CD4-positive, alpha-beta memory T cell (primary cell): ENCODE measurements around the gene PIP5K1C. TPM values are rescaled to one million over a fixed set of nuclear protein-coding genes. Genes with fewer than 3 reads are reported as not detected.
A peak's percentile ranks its signal among the peaks of the same experiment; 100 is the strongest.

Experiments used
- CTCF ChIA-PET: fragments of 350-600 bp; sonication (Branson Sonifier 250); formaldehyde crosslinking; loops from one replicate; lab custom pipeline; 2021; ENCODE audit warnings: inconsistent platforms; ENCODE audit not compliant: partially characterized antibody; lab: Charles Lee
- POLR2A ChIA-PET: fragments of 350-600 bp; sonication (Branson Sonifier 250); formaldehyde crosslinking; loops from one replicate; lab custom pipeline; 2021; ENCODE audit not compliant: partially characterized antibody; lab: Charles Lee
- DNase-seq, 5 donors: peaks; one replicate each; pipeline versions ENCODE4 v3.0.0 to v3.0.0-alpha.2; 2020 to 2022; ENCODE audit warnings: mixed read lengths in 1 of 5
- H3K27ac ChIP-seq: one replicate; pipeline ENCODE4 v1.7.0; 2013; ENCODE audit warnings: low read depth, low read length
- H3K27me3 ChIP-seq: 2 replicates; pipeline ENCODE4 v1.7.0; 2013; ENCODE audit warnings: mild to moderate bottlenecking, low read length, moderate library complexity; ENCODE audit not compliant: insufficient read depth
- H3K36me3 ChIP-seq: 2 replicates; pipeline ENCODE4 v1.7.0; 2013; ENCODE audit warnings: mild to moderate bottlenecking, low read length, moderate library complexity; ENCODE audit not compliant: insufficient read depth
- H3K4me1 ChIP-seq: 2 replicates; pipeline ENCODE4 v1.7.0; 2013; ENCODE audit warnings: mild to moderate bottlenecking, low read length, moderate library complexity; ENCODE audit not compliant: insufficient read depth
- H3K4me3 ChIP-seq, 2 donors: one replicate each; pipeline ENCODE4 v1.7.0; 2013; ENCODE audit warnings: low read length in 2 of 2, mild to moderate bottlenecking in 1 of 2
- H3K9me3 ChIP-seq, 2 donors: one replicate each; pipeline ENCODE4 v1.7.0; 2013; ENCODE audit warnings: low read length in 2 of 2, control low read depth in 1 of 2; ENCODE audit not compliant: control insufficient read depth in 1 of 2
- H3K27ac Mint-ChIP-seq, 7 donors: one replicate each; pipeline ENCODE4 v1.8.0; 2020 to 2021; ENCODE audit warnings: mixed read lengths in 7 of 7, mild to moderate bottlenecking in 6 of 7, inconsistent platforms in 3 of 7, moderate library complexity in 3 of 7
- H3K27me3 Mint-ChIP-seq, 2 donors: one replicate each; pipeline ENCODE4 v1.8.0; 2020 to 2021; ENCODE audit warnings: mixed read lengths in 2 of 2
- H3K36me3 Mint-ChIP-seq, 2 donors: one replicate each; pipeline ENCODE4 v1.8.0; 2020 to 2021; ENCODE audit warnings: mixed read lengths in 2 of 2, inconsistent platforms in 1 of 2, mild to moderate bottlenecking in 1 of 2
- H3K4me1 Mint-ChIP-seq, 4 donors: one replicate each; pipeline ENCODE4 v1.8.0; 2020 to 2021; ENCODE audit warnings: mixed read lengths in 4 of 4, mild to moderate bottlenecking in 1 of 4
- H3K4me3 Mint-ChIP-seq, 8 donors: one replicate each; pipeline ENCODE4 v1.8.0; 2020 to 2021; ENCODE audit warnings: mixed read lengths in 8 of 8, mild to moderate bottlenecking in 7 of 8, moderate library complexity in 6 of 8, inconsistent platforms in 3 of 8
- H3K9me3 Mint-ChIP-seq, 8 donors: one replicate each; pipeline ENCODE4 v1.8.0; 2020 to 2021; ENCODE audit warnings: mixed read lengths in 8 of 8, mild to moderate bottlenecking in 5 of 8, inconsistent platforms in 3 of 8, moderate library complexity in 1 of 8
- intact Hi-C: fragments of 100-400 bp; cut with micrococcal nuclease; formaldehyde crosslinking; loops from one replicate; pipeline ENCODE4 v1.15.1; 2023
- polyA plus RNA-seq, 2 donors: library from polyadenylated mRNA; unstranded; fragments of 300-500 nt; fragmentation: Illumina TruSeq; gene quantifications; one replicate each; pipeline ENCODE4 v1.2.3, GENCODE V29; 2021
- total RNA-seq, 2 experiments: library from RNA; stranded (reverse); gene quantifications; one replicate each; pipeline ENCODE4 v1.2.3, GENCODE V29; 2021

PIP5K1C gene
- total and polyA plus RNA-seq, 4 experiments from 2014 or later = 1.7 to 29.7 (median 23.7) TPM

- no peaks in the 10 kb centered on the region for H3K36me3 Mint-ChIP-seq
- H3K36me3 ChIP-seq = no peaks in the 10 kb centered on the region
- no peak overlapping the region for H3K4me3 Mint-ChIP-seq
- H3K4me1 Mint-ChIP-seq = peaks cover 0 to 15% (median 4%) of the 10 kb centered on the region in 4 donors
- H3K27me3 Mint-ChIP-seq = peaks cover 0 to 3% of the 10 kb centered on the region in 2 donors
- H3K27ac ChIP-seq = no peak overlapping the region
- POLR2A ChIA-PET = interaction anchor here (0.8 to 1.4 kb wide), 2 partner anchors 12 to 48 kb away, joined by 3 to 4 read pairs; partner anchors contain the start of gene MFSD12
- peak overlapping the region; percentile 10 to 25 for H3K4me3 ChIP-seq
- H3K9me3 Mint-ChIP-seq = no peaks in the 10 kb centered on the region
- DNase-seq = peak in 1 of 5 donors; percentile 12
- intact Hi-C loops = no loop called here
- CTCF ChIA-PET = interaction anchor here (0.7 to 0.8 kb wide), 2 partner anchors 14 to 17 kb away, joined by 3 read pairs; no protein-coding TSS in a partner anchor
- H3K27ac Mint-ChIP-seq = peak overlapping the region in 1 of 7 donors; percentile 60
- no peaks in the 10 kb centered on the region for H3K9me3 ChIP-seq
- no peaks in the 10 kb centered on the region for H3K27me3 ChIP-seq
- H3K4me1 ChIP-seq = peaks cover 26% of the 10 kb centered on the region
These were observed 95.3 kb downstream of the PIP5K1C start for GRCh38 chr19:3604987-3605343.

DNA sequence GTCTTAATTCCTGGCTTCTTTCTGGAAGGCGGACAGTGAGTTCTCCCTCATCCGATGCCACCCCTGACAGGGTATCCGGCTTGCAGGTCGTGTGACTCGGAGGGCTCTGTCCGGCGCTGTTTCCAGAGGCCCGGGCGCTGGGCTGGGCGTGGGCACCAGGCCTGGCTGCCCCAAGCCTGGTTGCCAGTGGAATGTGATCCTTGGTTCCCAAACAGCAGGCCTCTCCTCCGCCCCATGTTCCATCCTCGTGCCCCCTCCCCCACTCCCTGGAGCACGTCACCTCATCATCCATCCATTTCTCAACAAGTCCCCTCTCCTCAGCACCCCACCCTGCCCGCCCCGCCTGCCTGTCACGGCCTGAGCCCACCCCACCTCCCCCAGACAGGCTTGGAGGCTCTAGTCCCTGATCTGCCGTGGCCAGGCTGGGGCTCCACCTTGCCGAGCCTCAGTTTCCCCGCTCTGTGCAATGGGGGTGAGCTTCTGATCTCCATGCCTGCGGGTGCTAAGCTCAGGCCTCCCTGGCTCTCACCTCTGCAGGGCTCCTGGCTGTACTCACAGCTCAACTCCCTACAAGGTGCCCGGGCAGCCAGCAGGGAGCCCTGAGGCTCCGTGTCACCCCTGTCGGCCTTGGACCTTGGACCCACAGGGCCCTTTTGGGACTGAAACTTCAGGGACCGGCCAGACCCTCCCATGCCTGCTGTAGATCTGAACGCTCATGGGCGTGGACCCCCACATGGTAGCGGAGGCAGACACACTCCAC lies 95.9 kb downstream of the PIP5K1C start:
- ChIA-PET CTCF (interaction anchor here (0.7 to 0.8 kb wide), 2 partner anchors 13 to 16 kb away, joined by 3 read pairs; no protein-coding TSS in a partner anchor), POLR2A (interaction anchor here (0.7 to 1.4 kb wide), 3 partner anchors 13 to 60 kb away, joined by 3 to 4 read pairs (median 3); partner anchors contain the start of gene MFSD12)
- intact Hi-C loops = no loop called here
- H3K27me3 Mint-ChIP-seq = peaks cover 0 to 3% of the 10 kb centered on the region in 2 donors
- DNase-seq = no peak
- Histone ChIP-seq H3K9me3 (no peaks in the 10 kb centered on the region), H3K27ac (no peak overlapping the region), H3K4me1 (peaks cover 26% of the 10 kb centered on the region), H3K36me3 (no peaks in the 10 kb centered on the region), H3K27me3 (no peaks in the 10 kb centered on the region), H3K4me3 (peak overlapping the region in 1 of 2 donors; percentile 25)
- no peaks in the 10 kb centered on the region for H3K9me3 Mint-ChIP-seq
- no peaks in the 10 kb centered on the region for H3K36me3 Mint-ChIP-seq
- H3K27ac Mint-ChIP-seq = peak overlapping the region in 2 of 7 donors; percentile 43 to 60
- H3K4me3 Mint-ChIP-seq = peak overlapping the region in 1 of 8 donors; percentile 42
- peaks cover 0 to 11% (median 4%) of the 10 kb centered on the region in 4 donors for H3K4me1 Mint-ChIP-seq

DNA sequence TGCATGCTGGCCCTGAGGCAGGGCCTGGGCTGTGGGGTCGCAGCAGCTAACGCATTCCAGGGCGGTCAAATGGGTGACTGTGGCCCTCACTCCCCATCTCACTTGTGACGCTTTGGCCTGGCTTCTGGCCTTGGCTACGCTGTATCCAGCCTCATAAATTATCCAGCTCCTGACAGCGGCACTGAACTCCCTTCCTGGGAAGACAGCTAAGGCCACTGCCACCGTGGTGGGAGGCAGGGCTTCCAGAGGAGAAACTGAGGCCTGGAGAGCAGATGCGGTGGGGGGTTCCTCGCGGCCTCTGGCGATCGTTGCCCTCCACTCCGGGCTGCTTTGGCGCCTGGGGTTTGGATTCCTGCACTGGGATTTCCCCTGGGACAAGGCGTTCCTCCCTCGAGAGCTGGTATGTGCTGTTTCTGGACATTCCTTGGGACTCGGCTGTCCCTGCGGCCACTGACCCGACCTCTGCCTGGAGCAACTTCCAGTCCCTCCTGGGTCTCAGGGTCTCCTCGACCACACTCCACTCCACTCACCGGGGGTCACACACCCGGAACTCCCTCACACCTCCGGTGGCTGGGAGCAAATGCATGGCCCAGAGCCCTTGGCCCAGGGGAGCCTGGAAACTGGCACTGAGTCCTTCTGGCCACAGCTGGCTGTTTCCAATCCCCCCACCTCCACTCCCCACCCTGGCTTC lies 97.0 kb downstream of the PIP5K1C start:
- no peak overlapping the region for H3K27ac Mint-ChIP-seq
- intact Hi-C loops = no loop called here
- H3K27me3 Mint-ChIP-seq = peaks cover 0 to 3% of the 10 kb centered on the region in 2 donors
- H3K9me3 Mint-ChIP-seq = no peaks in the 10 kb centered on the region
- H3K27ac ChIP-seq = no peak overlapping the region
- H3K27me3 ChIP-seq = no peaks in the 10 kb centered on the region
- H3K36me3 Mint-ChIP-seq = no peaks in the 10 kb centered on the region
- no peak overlapping the region for H3K4me3 ChIP-seq
- H3K9me3 ChIP-seq = no peaks in the 10 kb centered on the region
- H3K36me3 ChIP-seq = no peaks in the 10 kb centered on the region
- CTCF ChIA-PET = no interaction called here
- peaks cover 26% of the 10 kb centered on the region for H3K4me1 ChIP-seq
- H3K4me1 Mint-ChIP-seq = peaks cover 0 to 7% (median 4%) of the 10 kb centered on the region in 4 donors
- DNase-seq = no peak
- no peak overlapping the region for H3K4me3 Mint-ChIP-seq
- POLR2A ChIA-PET = no interaction called here

DNA sequence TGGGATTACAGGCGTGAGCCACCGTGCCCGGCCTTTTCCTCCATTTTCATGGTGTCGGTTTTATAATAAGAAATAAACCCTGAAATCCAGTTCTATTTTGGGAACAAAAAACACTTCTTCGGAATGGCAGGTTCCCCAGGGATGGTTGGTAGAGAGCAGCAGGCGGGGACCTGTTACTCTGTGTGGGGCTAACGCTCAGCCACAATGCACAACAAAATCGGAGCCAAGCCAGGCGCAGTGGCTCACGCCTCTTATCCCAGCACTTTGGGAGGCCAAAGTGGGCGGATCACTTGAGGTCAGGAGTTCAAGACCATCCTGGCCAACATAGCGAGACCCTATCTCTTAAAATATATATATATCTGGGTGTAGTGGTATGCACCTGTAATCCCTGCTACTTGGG lies 99.2 kb downstream of the PIP5K1C start:
- intact Hi-C loops = no loop called here
- Mint-ChIP-seq H3K27me3 (no peaks in the 10 kb centered on the region), H3K27ac (no peak overlapping the region), H3K36me3 (no peaks in the 10 kb centered on the region), H3K9me3 (no peaks in the 10 kb centered on the region), H3K4me3 (no peak overlapping the region), H3K4me1 (no peaks in the 10 kb centered on the region)
- Histone ChIP-seq H3K36me3 (no peaks in the 10 kb centered on the region), H3K27me3 (no peaks in the 10 kb centered on the region), H3K4me3 (no peak overlapping the region), H3K9me3 (no peaks in the 10 kb centered on the region), H3K27ac (no peak overlapping the region), H3K4me1 (peaks cover 19% of the 10 kb centered on the region)
- CTCF ChIA-PET = no interaction called here
- POLR2A ChIA-PET = no interaction called here
- DNase-seq = no peak

DNA sequence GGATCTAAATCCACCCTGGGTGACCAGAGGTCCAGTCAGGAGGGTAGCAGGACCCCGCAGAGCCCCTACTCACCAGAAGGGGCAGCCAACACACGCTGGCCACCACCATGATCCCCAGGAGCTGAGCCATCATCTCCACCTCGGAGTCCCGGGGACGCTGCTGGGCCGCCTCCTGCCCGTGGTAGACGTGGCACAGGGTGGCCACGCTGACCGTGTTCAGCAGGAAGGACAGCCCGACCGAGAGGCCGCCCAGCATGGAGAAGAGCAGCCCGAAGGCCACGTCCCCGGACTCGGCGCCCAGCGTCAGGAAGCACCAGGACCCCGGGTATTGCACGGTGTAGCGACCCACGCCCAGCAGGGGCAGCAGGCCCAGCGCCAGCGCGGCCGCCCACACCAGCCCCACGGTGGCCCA lies 100.5 kb downstream of the PIP5K1C start:
- H3K27ac Mint-ChIP-seq = no peak overlapping the region
- no peak for DNase-seq
- no peaks in the 10 kb centered on the region for H3K36me3 ChIP-seq
- ChIA-PET CTCF (no interaction called here), POLR2A (no interaction called here)
- no peak overlapping the region for H3K4me3 Mint-ChIP-seq
- intact Hi-C loops = no loop called here
- no peak overlapping the region for H3K4me3 ChIP-seq
- H3K36me3 Mint-ChIP-seq = no peaks in the 10 kb centered on the region
- H3K4me1 Mint-ChIP-seq = no peaks in the 10 kb centered on the region
- no peaks in the 10 kb centered on the region for H3K27me3 Mint-ChIP-seq
- H3K4me1 ChIP-seq = peaks cover 7% of the 10 kb centered on the region
- no peaks in the 10 kb centered on the region for H3K27me3 ChIP-seq
- H3K9me3 ChIP-seq = no peaks in the 10 kb centered on the region
- H3K9me3 Mint-ChIP-seq = no peaks in the 10 kb centered on the region
- no peak overlapping the region for H3K27ac ChIP-seq

DNA sequence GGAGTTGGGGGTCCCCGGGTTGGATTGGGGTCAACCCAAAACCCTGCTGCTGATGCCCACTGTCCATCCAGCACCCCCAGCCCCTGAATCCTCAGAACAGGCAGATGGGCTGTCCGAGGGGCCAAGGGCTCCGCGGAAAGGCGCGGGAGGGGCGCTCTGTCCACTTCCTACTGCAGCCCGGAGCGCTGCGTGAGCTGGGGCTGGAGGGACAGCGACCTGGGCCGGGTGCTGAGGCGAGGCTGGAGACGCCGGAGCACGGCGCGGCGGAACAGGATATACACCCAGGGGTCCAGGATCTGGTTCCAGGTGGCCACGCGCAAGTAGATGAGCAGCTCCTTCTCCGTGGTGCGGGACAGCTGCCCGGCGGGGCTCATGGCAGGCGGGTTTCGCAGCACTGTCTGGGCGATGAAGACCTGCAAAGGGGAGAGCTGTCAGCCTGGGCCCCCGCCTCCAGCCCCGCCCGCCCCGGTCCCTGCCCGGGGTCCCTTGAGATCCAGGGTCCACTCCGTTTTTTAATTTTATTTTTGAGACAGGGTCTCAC lies 104.7 kb downstream of the PIP5K1C start:
- Mint-ChIP-seq H3K9me3 (no peaks in the 10 kb centered on the region), H3K4me3 (no peak overlapping the region), H3K4me1 (no peaks in the 10 kb centered on the region), H3K27ac (no peak overlapping the region), H3K36me3 (no peaks in the 10 kb centered on the region), H3K27me3 (no peaks in the 10 kb centered on the region)
- ChIA-PET CTCF (interaction anchor here (0.6 kb wide), 1 partner anchor 625 kb away, joined by 3 read pairs; no protein-coding TSS in a partner anchor), POLR2A (no interaction called here)
- H3K4me3 ChIP-seq = no peak overlapping the region
- no peaks in the 10 kb centered on the region for H3K9me3 ChIP-seq
- H3K27me3 ChIP-seq = no peaks in the 10 kb centered on the region
- H3K4me1 ChIP-seq = no peaks in the 10 kb centered on the region
- no peak overlapping the region for H3K27ac ChIP-seq
- DNase-seq = no peak
- no peaks in the 10 kb centered on the region for H3K36me3 ChIP-seq
- intact Hi-C loops = no loop called here

- no peak overlapping the region for H3K4me3 Mint-ChIP-seq
- intact Hi-C loops = no loop called here
- Histone ChIP-seq H3K27ac (no peak overlapping the region), H3K36me3 (no peaks in the 10 kb centered on the region), H3K4me1 (no peaks in the 10 kb centered on the region), H3K9me3 (no peaks in the 10 kb centered on the region), H3K27me3 (no peaks in the 10 kb centered on the region), H3K4me3 (no peak overlapping the region)
- CTCF ChIA-PET = interaction anchor here (1.5 kb wide), 1 partner anchor 26 kb away, joined by 3 read pairs; no protein-coding TSS in a partner anchor
- no peaks in the 10 kb centered on the region for H3K4me1 Mint-ChIP-seq
- H3K36me3 Mint-ChIP-seq = no peaks in the 10 kb centered on the region
- H3K27me3 Mint-ChIP-seq = no peaks in the 10 kb centered on the region
- DNase-seq = no peak
- H3K9me3 Mint-ChIP-seq = no peaks in the 10 kb centered on the region
- H3K27ac Mint-ChIP-seq = no peak overlapping the region
- POLR2A ChIA-PET = no interaction called here
These were observed 107.1 kb downstream of the PIP5K1C start for GRCh38 chr19:3593156-3593555.
